GM18858 (cell line): ENCODE results near the gene ZFHX3.
"Not testable (repeated sequence)": the region's sequence is repeated elsewhere in the genome, so short reads cannot be mapped to it uniquely, and the experiment has no call there.

Experiments
- ATAC-seq: cut with Tn5 transposase; IDR thresholded peaks from one replicate; pipeline ENCODE4 v1.9.1; 2021; ENCODE audit not compliant: unreplicated experiment

ZFHX3 gene

GRCh38 chr16:73047536-73048291 lies at the start of gene ZFHX3:
ZFHX3 (minus strand) TSS chr16:73048128; CDS start chr16:72960145, 87,983 bp downstream.
- ATAC-seq = peak; percentile 56

- no peak for ATAC-seq
These were observed 48.6 kb upstream of the ZFHX3 start for GRCh38 chr16:73096510-73096909.

- no peak for ATAC-seq
These were observed 48.0 kb upstream of the ZFHX3 start for GRCh38 chr16:73095885-73096421.

- no peak for ATAC-seq
These were observed 47.4 kb upstream of the ZFHX3 start for GRCh38 chr16:73095142-73095820.

- no peak for ATAC-seq
These were observed 46.4 kb upstream of the ZFHX3 start for GRCh38 chr16:73094371-73094770.

- ATAC-seq = no peak
These were observed 45.5 kb upstream of the ZFHX3 start for GRCh38 chr16:73093146-73094144.

- ATAC-seq = no peak
These were observed 44.4 kb upstream of the ZFHX3 start for GRCh38 chr16:73092236-73092781.

- ATAC-seq = no peak
These were observed 43.2 kb upstream of the ZFHX3 start for GRCh38 chr16:73091174-73091573.

GRCh38 chr16:73089420-73089819 lies 41.5 kb upstream of the ZFHX3 start:
- no peak for ATAC-seq

- no peak for ATAC-seq
These were observed 38.2 kb upstream of the ZFHX3 start for GRCh38 chr16:73086108-73086507.

GRCh38 chr16:73083271-73083670 lies 35.3 kb upstream of the ZFHX3 start:
- no peak for ATAC-seq

- ATAC-seq = not testable (repeated sequence)
These were observed 34.7 kb upstream of the ZFHX3 start for GRCh38 chr16:73082634-73083051.

GRCh38 chr16:73080931-73081330 lies 33.0 kb upstream of the ZFHX3 start:
- no peak for ATAC-seq

- ATAC-seq = no peak
These were observed 28.4 kb upstream of the ZFHX3 start for GRCh38 chr16:73076324-73076810.

- no peak for ATAC-seq
These were observed 26.5 kb upstream of the ZFHX3 start for GRCh38 chr16:73074382-73074781.

- not testable (repeated sequence) for ATAC-seq
These were observed 24.1 kb upstream of the ZFHX3 start for GRCh38 chr16:73072051-73072450.

- no peak for ATAC-seq
These were observed 23.4 kb upstream of the ZFHX3 start for GRCh38 chr16:73071131-73071940.

GRCh38 chr16:73069581-73070262 lies 21.8 kb upstream of the ZFHX3 start:
- no peak for ATAC-seq
